Measurements from ENCODE around the gene ADAM8.

The ADAM8 gene

DNA sequence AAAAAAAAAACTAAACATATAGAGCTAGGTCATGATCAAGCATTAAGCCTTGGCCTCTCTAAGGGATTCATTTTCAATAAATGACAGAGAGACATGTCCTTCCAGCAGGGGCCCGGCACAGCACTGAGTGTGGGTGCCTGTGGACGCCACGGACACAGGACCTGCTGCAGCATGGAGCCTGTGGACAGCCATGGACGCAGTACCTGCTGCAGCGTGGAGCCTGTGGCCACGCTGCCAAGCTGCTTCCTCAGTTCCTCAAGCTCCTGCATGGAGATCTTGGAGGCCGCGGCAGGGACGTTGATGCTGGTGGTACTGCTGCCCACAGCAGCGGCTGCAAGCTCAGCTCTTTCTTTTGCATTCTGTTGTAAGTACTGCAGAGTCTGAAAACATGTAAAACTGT lies 22.6 kb upstream of the ADAM8 start:
- no peak overlapping the region for H3K4me3 ChIP-seq (ENCODE audit: low read depth, low read length)
- TF ChIP-seq, protein P1, sequence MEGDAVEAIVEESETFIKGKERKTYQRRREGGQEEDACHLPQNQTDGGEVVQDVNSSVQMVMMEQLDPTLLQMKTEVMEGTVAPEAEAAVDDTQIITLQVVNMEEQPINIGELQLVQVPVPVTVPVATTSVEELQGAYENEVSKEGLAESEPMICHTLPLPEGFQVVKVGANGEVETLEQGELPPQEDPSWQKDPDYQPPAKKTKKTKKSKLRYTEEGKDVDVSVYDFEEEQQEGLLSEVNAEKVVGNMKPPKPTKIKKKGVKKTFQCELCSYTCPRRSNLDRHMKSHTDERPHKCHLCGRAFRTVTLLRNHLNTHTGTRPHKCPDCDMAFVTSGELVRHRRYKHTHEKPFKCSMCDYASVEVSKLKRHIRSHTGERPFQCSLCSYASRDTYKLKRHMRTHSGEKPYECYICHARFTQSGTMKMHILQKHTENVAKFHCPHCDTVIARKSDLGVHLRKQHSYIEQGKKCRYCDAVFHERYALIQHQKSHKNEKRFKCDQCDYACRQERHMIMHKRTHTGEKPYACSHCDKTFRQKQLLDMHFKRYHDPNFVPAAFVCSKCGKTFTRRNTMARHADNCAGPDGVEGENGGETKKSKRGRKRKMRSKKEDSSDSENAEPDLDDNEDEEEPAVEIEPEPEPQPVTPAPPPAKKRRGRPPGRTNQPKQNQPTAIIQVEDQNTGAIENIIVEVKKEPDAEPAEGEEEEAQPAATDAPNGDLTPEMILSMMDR (IDR thresholded peaks at IDR 0.05; ENCODE audit: low read depth, low read length), result no peak

DNA sequence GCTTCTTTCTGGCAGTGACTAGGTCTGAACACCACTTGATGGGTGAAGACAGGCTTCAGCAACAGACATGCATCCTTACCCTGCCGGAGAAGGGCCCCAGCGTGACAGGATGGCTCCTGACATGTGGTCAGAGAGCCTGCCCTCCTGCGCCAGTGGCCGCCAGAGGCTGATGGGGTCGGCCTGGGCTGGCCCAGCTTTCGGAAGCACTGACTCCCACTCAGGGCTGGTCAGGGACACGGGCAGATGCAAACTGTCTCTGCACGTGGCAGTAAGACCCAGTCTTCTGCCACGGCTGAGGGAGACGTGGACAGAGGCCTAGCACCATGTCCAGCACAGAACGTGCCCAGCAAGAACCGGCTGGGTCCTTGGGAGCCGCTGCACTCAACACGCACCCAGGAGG lies 21.8 kb upstream of the ADAM8 start:
- no peak overlapping the region for H3K4me3 ChIP-seq (ENCODE audit: low read depth, low read length)
- TF ChIP-seq, protein P1 (IDR thresholded peaks at IDR 0.05; ENCODE audit: low read depth, low read length), result no peak

DNA sequence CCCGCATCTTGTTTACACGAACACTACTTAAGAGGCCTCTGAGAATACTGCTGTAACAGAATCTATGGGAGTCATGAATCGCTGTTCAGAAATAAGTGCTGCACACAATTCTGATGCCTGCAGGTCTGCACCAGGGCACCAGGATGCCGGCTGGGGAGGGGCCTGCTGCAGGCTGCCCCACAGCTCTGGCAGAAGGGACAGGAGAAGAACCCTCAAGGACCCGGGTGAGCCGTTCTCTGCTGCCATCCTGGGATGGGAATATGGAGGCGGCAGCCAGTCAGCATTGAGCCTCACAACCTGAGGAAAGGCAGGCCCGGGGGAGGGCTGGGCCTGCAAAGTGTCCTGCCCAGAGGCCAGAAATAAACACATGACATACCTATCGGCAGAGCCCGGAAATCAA lies 20.8 kb upstream of the ADAM8 start:
- no peak overlapping the region for H3K4me3 ChIP-seq (ENCODE audit: low read depth, low read length)
- TF ChIP-seq, protein P1 (IDR thresholded peaks at IDR 0.05; ENCODE audit: low read depth, low read length), result no peak

- no peak overlapping the region for H3K4me3 ChIP-seq (ENCODE audit: low read depth, low read length)
- TF ChIP-seq, protein P1 (IDR thresholded peaks at IDR 0.05; ENCODE audit: low read depth, low read length), result no peak
Observed at GRCh38 chr10:133295426-133296320, 19.0 kb upstream of the ADAM8 start.

GRCh38 chr10:133294189-133294588 lies 17.5 kb upstream of the ADAM8 start:
- TF ChIP-seq, protein P1 (IDR thresholded peaks at IDR 0.05; ENCODE audit: low read depth, low read length), result no peak
- no peak overlapping the region for H3K4me3 ChIP-seq (ENCODE audit: low read depth, low read length)

- H3K4me3 ChIP-seq (ENCODE audit: low read depth, low read length), result no peak overlapping the region
- TF ChIP-seq, protein P1 (IDR thresholded peaks at IDR 0.05; ENCODE audit: low read depth, low read length), result no peak
Observed at GRCh38 chr10:133293810-133294119, 17.1 kb upstream of the ADAM8 start.

- no peak overlapping the region for H3K4me3 ChIP-seq (ENCODE audit: low read depth, low read length)
Observed at GRCh38 chr10:133292919-133293809, 16.5 kb upstream of the ADAM8 start.

More at GRCh38 chr10:133292919-133293809, 16.5 kb upstream of the ADAM8 start:
- TF ChIP-seq, protein P1 (IDR thresholded peaks at IDR 0.05; ENCODE audit: low read depth, low read length), result no peak
